HepG2 (cell line): ENCODE results near the gene MSI2. TPM values are rescaled to one million over a fixed set of nuclear protein-coding genes. Genes with fewer than 3 reads are reported as not detected.

Experiments
- AHDC1 ChIP-seq: sonication (generic); formaldehyde crosslinking; IDR thresholded peaks from 2 replicates; pipeline ENCODE4 v1.5.1; 2020; ENCODE audit warnings: mild to moderate bottlenecking, missing genetic modification reagents, borderline replicate concordance
- BATF2 ChIP-seq: sonication (generic); formaldehyde crosslinking; IDR thresholded peaks from 2 replicates; pipeline ENCODE4 v1.8.0; 2022; ENCODE audit warnings: mild to moderate bottlenecking, missing genetic modification reagents, moderate library complexity
- DMAP1 ChIP-seq: IDR thresholded peaks from 2 replicates; pipeline ENCODE4 v1.6.1; 2016
- DR1 ChIP-seq: sonication (generic); formaldehyde crosslinking; IDR thresholded peaks from 2 replicates; pipeline ENCODE4 v1.8.0; 2021; ENCODE audit warnings: mild to moderate bottlenecking, missing genetic modification reagents, inconsistent platforms
- EP300 ChIP-seq, 3 experiments: sonication (generic) in 1 of 3; formaldehyde crosslinking in 1 of 3; IDR thresholded peaks; 2 replicates each; pipeline versions ENCODE4 v1.5.1 to v1.6.1; 2011 to 2020; ENCODE audit warnings: low read depth in 2 of 3, low read length in 2 of 3, borderline replicate concordance in 1 of 3, improper control_type of control experiment in 1 of 3, mild to moderate bottlenecking in 1 of 3, missing genetic modification reagents in 1 of 3, moderate library complexity in 1 of 3
- HHEX ChIP-seq: IDR thresholded peaks from 2 replicates; pipeline ENCODE4 v1.6.1; 2016; ENCODE audit warnings: control low read depth
- MEIS1 ChIP-seq: sonication (generic); formaldehyde crosslinking; IDR thresholded peaks from 2 replicates; pipeline ENCODE4 v1.9.0; 2021; ENCODE audit warnings: mild to moderate bottlenecking, missing genetic modification reagents, moderate library complexity, borderline replicate concordance
- MXI1 ChIP-seq: IDR thresholded peaks from 3 replicates; pipeline ENCODE4 v1.6.1; 2012; ENCODE audit warnings: low read depth, low read length, inconsistent platforms, borderline replicate concordance
- SALL1 ChIP-seq: sonication (generic); formaldehyde crosslinking; IDR thresholded peaks from 2 replicates; pipeline ENCODE4 v1.8.0; 2022; ENCODE audit warnings: mild to moderate bottlenecking, missing genetic modification reagents
- ZBTB21 ChIP-seq: sonication (generic); formaldehyde crosslinking; IDR thresholded peaks from 2 replicates; pipeline ENCODE4 v1.4.0; 2020; ENCODE audit warnings: missing genetic modification reagents
- ZMYM4 ChIP-seq: sonication (generic); formaldehyde crosslinking; IDR thresholded peaks from 2 replicates; pipeline ENCODE4 v1.8.1; 2023; ENCODE audit warnings: mild to moderate bottlenecking, missing genetic modification reagents
- ZNF232 ChIP-seq: sonication (generic); formaldehyde crosslinking; IDR thresholded peaks from 2 replicates; pipeline ENCODE4 v1.4.0; 2020; ENCODE audit warnings: missing genetic modification reagents, borderline replicate concordance
- ZNF263 ChIP-seq: sonication (generic); formaldehyde crosslinking; IDR thresholded peaks from 2 replicates; pipeline ENCODE4 v1.4.0; 2020; ENCODE audit warnings: missing genetic modification reagents
- ZNF564 ChIP-seq: sonication (generic); formaldehyde crosslinking; IDR thresholded peaks from 2 replicates; pipeline ENCODE4 v1.8.1; 2023; ENCODE audit warnings: mild to moderate bottlenecking, missing genetic modification reagents
- ZNF607 ChIP-seq: sonication (generic); formaldehyde crosslinking; IDR thresholded peaks from 2 replicates; pipeline ENCODE4 v1.5.1; 2020; ENCODE audit warnings: missing genetic modification reagents, mild to moderate bottlenecking, borderline replicate concordance
- ZNF777 ChIP-seq: sonication (generic); formaldehyde crosslinking; IDR thresholded peaks from 2 replicates; pipeline ENCODE4 v1.4.0; 2020; ENCODE audit warnings: missing genetic modification reagents
- polyA plus RNA-seq, 8 experiments: library from polyadenylated mRNA; depleted of rRNA in 3 of 8; stranded (reverse) in 7 of 8; unstranded in 1 of 8; fragments of >200 nt; fragmentation: Illumina TruSeq in 4 of 8; extraction: Trizol in 4 of 8; gene quantifications; 2 replicates each; pipeline versions ENCODE4 v1.2.1 to v1.2.3, GENCODE V29; 2011 to 2016; ENCODE audit warnings: low read depth in 4 of 8, missing spikeins in 1 of 8, mixed read lengths in 1 of 8; ENCODE audit not compliant: insufficient read depth in 1 of 8
- total RNA-seq, 5 experiments: library from RNA; depleted of rRNA; stranded (reverse); fragments of >200 nt; fragmentation: Illumina TruSeq; extraction: Trizol; gene quantifications; 2 replicates each; pipeline ENCODE4 v1.2.3, GENCODE V29; 2016; ENCODE audit warnings: low read depth in 1 of 5

MSI2 gene
- total and polyA plus RNA-seq, 2 of the 13 experiments (the other 11 are each of a cell fraction or from before 2014, with no cell fraction given) = 77.5 to 78.4 TPM

GRCh38 chr17:57243171-57243622 is 13.1 kb upstream of the MSI2 start (continued):
- TF ChIP-seq EP300 (IDR thresholded peaks at IDR 0.05; ENCODE audit: low read depth in 2 of 2, low read length in 2 of 2) = no peak
- no peak for TF ChIP-seq EP300 (CRISPR knock-in tag; IDR thresholded peaks at IDR 0.05; ENCODE audit: borderline replicate concordance)
- no peak for TF ChIP-seq DMAP1 (CRISPR knock-in tag)
- no peak for TF ChIP-seq HHEX
- TF ChIP-seq ZNF263 = peak; percentile 46; the same call in 1 of the 2 replicates
- TF ChIP-seq SALL1 (CRISPR knock-in tag) = peak; percentile 64
- TF ChIP-seq ZNF232 (CRISPR knock-in tag) = peak; percentile 54; the same call in 1 of the 2 replicates
- 0 out of 3 replicates have a peak, but pooled peaks have one; percentile 31 for TF ChIP-seq MXI1
- TF ChIP-seq ZBTB21 (CRISPR knock-in tag) = no peak
- no peak for TF ChIP-seq BATF2
- peak; percentile 39; the same call in 1 of the 2 replicates for TF ChIP-seq AHDC1 (CRISPR knock-in tag)
- TF ChIP-seq ZMYM4 (CRISPR knock-in tag) = peak; percentile 93
- 0 out of 2 replicates have a peak, but pooled peaks have one; percentile 56 for TF ChIP-seq ZNF607
- no peak for TF ChIP-seq DR1 (CRISPR knock-in tag)
- TF ChIP-seq MEIS1 (CRISPR knock-in tag) = no peak
- no peak for TF ChIP-seq ZNF777 (CRISPR knock-in tag)
- TF ChIP-seq ZNF564 (CRISPR knock-in tag) = no peak
